ENCODE measurements around the gene MATR3.
"Not testable (repeated sequence)": the region's sequence is repeated elsewhere in the genome, so short reads cannot be mapped to it uniquely, and the experiment has no call there.

DNA sequence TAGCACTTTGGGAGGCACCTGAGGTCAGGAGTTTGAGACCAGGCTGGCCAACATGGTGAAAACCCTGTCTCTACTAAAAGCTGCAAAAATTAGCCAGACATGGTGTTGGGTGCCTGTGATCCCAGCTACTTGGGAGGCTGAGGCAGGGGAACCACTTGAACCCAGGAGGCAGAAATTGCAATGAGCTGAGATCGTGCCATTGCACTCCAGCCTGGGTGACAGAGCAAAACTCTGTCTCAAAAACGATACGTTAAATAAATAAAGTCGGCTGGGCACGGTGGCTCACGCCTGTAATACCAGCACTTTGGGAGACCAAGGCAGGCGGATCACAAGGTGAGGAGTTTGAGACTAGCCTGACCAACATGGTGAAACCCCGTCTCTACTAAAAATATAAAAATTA, 62.4 kb downstream of the MATR3 start:
- TF ChIP-seq CTCF, POLR2A (IDR thresholded peaks at IDR 0.05): not testable (repeated sequence)

Data from uterus (tissue), 2 donors.